ENCODE measurements around the gene TCF19.

The TCF19 gene

DNA sequence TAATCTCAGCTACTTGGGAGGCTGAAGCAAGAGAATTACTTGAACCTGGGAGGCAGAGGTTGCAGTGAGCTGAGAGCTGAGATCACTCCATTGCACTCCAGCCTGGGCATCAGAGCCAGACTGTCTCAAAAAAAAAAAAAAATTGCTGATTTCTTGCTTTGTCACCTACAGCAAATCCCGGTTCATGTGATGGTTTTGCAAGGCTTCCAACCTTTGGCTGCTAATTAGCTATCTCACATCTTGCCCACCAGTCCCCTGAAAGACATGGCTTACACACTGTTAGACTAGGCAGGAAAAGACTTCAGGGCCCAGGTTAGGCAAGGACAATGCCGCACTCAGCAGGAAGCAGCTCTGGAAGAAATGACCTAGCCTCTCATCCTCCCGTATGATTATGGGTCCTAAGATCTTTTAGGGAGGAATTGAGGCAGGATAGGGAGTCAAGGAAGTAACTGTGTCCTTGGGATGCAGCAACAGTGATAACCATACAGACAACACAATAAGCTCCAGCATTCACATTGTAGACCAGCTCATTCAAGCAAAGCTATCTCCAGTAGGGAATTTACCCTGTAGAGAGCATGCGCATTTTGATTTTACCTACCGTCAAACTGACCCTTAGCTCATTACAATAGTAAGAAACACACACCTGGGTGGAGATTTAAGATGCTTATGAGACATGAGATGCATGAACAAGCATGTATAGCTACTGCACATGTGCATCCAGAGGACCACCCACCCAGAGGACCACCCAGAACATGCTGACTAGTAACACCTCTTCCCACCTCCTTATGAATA lies 52.5 kb downstream of the TCF19 start:
- DNase-seq: no peak
